H1 (cell line): ENCODE data around the gene MANBA.

Experiments used
- BACH1 ChIP-seq: IDR thresholded peaks from 2 replicates; pipeline ENCODE4 v1.6.1; 2012; ENCODE audit warnings: low read length, improper control_type of control experiment
- CTCF ChIP-seq, 3 experiments: IDR thresholded peaks; 1 replicate in 2 of 3; 2 replicates in 1 of 3; pipeline versions ENCODE4 v1.5.1 to v1.6.1; 2011; ENCODE audit warnings: low read length in 3 of 3, mild to moderate bottlenecking in 3 of 3, inconsistent platforms in 2 of 3, low read depth in 1 of 3, moderate library complexity in 1 of 3; ENCODE audit not compliant: insufficient read depth in 1 of 3; ENCODE audit errors: control extremely low read depth in 1 of 3
- EZH2 ChIP-seq: fragments of 200-600 bp; sonication (generic); IDR thresholded peaks from 2 replicates; pipeline ENCODE4 v1.7.1; 2012; ENCODE audit warnings: low read depth, mild to moderate bottlenecking, moderate library complexity, low read length, inconsistent platforms; ENCODE audit not compliant: severe bottlenecking
- POLR2A ChIP-seq, 2 experiments: IDR thresholded peaks; 1 replicate in 1 of 2; 2 replicates in 1 of 2; pipeline ENCODE4 v1.6.1; 2011; ENCODE audit warnings: low read depth in 2 of 2, low read length in 2 of 2, mild to moderate bottlenecking in 2 of 2; ENCODE audit errors: control extremely low read depth in 1 of 2

- TF ChIP-seq POLR2A (IDR thresholded peaks at IDR 0.05; ENCODE audit: control extremely low read depth in 1 of 2, low read depth in 2 of 2, low read length in 2 of 2) (no peak), EZH2 (no peak), BACH1 (no peak), CTCF (IDR thresholded peaks at IDR 0.05; ENCODE audit: control extremely low read depth in 1 of 3, insufficient read depth in 1 of 3, low read depth in 1 of 3, low read length in 3 of 3) (no peak)
Measured at GRCh38 chr4:102642631-102643298, 118.0 kb downstream of the MANBA start.
